Activated CD8-positive, alpha-beta memory T cell treated with anti-CD3 and anti-CD28 coated beads, Interleukin-2, amount 10 ng/mL, durations not matched to agents 7 days and 5 days (primary cell): ENCODE data around the gene TASP1. TPM values are rescaled to one million over a fixed set of nuclear protein-coding genes. Genes with fewer than 3 reads are reported as not detected.
"Not testable (repeated sequence)": the region's sequence is repeated elsewhere in the genome, so short reads cannot be mapped to it uniquely, and the experiment has no call there.

Source experiments
- ATAC-seq: fragments of 150-1000 bp; cut with Tn5 transposase; one replicate; pipeline ENCODE4 v1.10.0; 2021; ENCODE audit warnings: moderate library complexity
- CTCF ChIA-PET: fragments of 350-600 bp; sonication (Branson Sonifier 250); formaldehyde crosslinking; loops from one replicate; lab custom pipeline; 2021; ENCODE audit warnings: antibody characterized with exemption; lab: Charles Lee
- DNase-seq: peaks from one replicate; pipeline ENCODE4 v3.0.0-alpha.2; 2020
- H3K27ac Mint-ChIP-seq: one replicate; pipeline ENCODE4 v1.8.0; 2021; ENCODE audit warnings: mild to moderate bottlenecking, mixed read lengths
- H3K27me3 Mint-ChIP-seq: one replicate; pipeline ENCODE4 v1.8.0; 2021; ENCODE audit warnings: mixed read lengths
- H3K36me3 Mint-ChIP-seq: one replicate; pipeline ENCODE4 v1.8.0; 2021; ENCODE audit warnings: mild to moderate bottlenecking, mixed read lengths
- H3K4me1 Mint-ChIP-seq: one replicate; pipeline ENCODE4 v1.8.0; 2021; ENCODE audit warnings: mixed read lengths
- H3K4me3 Mint-ChIP-seq: one replicate; pipeline ENCODE4 v1.8.0; 2021; ENCODE audit warnings: mild to moderate bottlenecking, moderate library complexity, mixed read lengths
- H3K9me3 Mint-ChIP-seq: one replicate; pipeline ENCODE4 v1.8.0; 2022; ENCODE audit warnings: low read depth, mixed read lengths
- total RNA-seq, 2 experiments: library from RNA; stranded (reverse); gene quantifications; one replicate each; pipeline ENCODE4 v1.2.3, GENCODE V29; 2021

TASP1 gene
- total RNA-seq, 2 experiments from 2014 or later, result 10.3 to 11.7 TPM

DNA sequence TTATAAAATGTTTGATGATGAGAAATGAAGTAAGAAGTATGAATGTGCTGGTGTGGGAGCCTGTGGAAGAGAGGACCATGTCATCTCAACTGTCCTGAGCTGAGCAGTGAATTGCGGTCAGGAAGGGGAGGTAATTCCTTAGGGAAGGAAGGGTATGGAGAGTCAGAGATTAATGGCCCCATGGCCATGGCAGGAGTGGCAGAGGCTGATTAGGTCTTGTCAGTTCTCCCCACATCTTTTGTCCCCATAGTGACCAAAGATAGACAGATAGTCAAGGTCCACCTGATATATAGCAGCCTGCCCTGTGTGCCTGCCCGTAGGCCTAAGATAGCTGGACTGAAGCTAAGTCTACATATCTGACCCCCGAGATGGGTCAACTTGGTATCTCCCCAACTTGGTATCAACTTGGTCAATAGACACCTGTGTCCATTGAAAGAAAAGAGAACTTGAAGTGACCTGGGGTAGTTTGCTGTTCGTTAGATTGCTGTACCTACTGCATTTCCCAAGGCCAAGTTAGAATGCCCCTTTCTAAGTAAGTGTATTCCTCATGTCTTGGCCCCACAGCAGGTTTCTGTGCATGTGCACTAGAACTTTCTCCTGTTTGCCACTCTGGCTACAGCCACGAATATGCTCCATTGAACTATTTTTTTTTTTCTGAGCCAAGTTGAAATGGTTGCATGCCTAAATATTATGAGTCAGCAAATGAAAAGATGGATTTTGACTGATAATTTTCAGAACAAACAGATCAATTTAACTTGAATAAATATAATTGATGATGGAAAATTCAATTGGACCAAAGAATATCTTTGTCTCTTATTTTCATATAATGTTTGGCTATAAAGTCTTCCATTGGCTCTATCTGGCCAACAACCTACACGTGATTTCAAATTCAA lies 274.2 kb downstream of the TASP1 start:
- no peak overlapping the region for H3K4me3 Mint-ChIP-seq

DNA sequence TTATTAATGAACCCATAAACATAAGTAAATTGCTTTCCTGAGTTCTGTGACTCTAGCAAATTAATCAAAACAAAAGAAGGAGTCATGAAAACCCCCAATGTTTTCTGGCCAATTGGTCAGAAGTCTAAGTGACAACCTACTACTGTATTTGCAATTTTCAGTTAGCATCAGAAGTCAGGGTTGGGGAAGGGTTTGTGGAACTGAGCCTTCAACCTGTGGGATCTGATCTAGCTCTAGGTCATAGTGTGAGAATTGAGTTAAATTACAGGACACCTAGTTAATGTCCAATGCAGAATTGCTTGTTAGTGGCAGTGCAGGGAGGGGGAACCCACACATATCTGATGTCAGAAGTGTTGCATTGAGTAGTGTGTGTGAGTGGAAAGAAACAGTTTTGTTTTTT lies 275.3 kb downstream of the TASP1 start:
- CTCF ChIA-PET, result no interaction called here

More for the DNA sequence above, 274.2 kb downstream of the TASP1 start:
- H3K27ac Mint-ChIP-seq, result no peak overlapping the region
- H3K9me3 Mint-ChIP-seq, result no peaks in the 10 kb centered on the region
- H3K36me3 Mint-ChIP-seq, result no peaks in the 10 kb centered on the region
- H3K4me1 Mint-ChIP-seq, result no peaks in the 10 kb centered on the region
- no peak for ATAC-seq
- CTCF ChIA-PET, result no interaction called here
- H3K27me3 Mint-ChIP-seq, result no peaks in the 10 kb centered on the region
- DNase-seq, result no peak

DNA sequence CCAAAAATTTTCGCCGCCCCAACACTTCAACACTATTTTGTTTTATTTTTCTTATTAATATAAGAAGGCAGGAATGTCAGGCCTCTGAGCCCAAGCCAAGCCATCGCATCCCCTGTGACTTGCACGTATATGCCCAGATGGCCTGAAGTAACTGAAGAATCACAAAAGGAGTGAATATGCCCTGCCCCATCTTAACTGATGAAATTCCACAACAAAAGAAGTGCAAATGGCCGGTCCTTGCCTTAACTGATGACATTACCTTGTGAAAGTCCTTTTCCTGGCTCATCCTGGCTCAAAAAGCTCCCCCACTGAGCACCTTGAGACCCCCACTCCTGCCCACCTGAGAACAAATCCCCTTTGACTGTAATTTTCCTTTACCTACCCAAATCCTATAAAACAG lies 276.6 kb downstream of the TASP1 start:
- ATAC-seq, H3K27ac Mint-ChIP-seq, H3K4me1 Mint-ChIP-seq, DNase-seq, H3K36me3 Mint-ChIP-seq, CTCF ChIA-PET, H3K27me3 Mint-ChIP-seq, H3K9me3 Mint-ChIP-seq, H3K4me3 Mint-ChIP-seq: not testable (repeated sequence)

More for the DNA sequence above, 275.3 kb downstream of the TASP1 start:
- DNase-seq (no peak), ATAC-seq (no peak)
- Mint-ChIP-seq H3K9me3 (no peaks in the 10 kb centered on the region), H3K4me1 (no peaks in the 10 kb centered on the region), H3K27ac (no peak overlapping the region), H3K4me3 (no peak overlapping the region), H3K27me3 (no peaks in the 10 kb centered on the region), H3K36me3 (no peaks in the 10 kb centered on the region)

DNA sequence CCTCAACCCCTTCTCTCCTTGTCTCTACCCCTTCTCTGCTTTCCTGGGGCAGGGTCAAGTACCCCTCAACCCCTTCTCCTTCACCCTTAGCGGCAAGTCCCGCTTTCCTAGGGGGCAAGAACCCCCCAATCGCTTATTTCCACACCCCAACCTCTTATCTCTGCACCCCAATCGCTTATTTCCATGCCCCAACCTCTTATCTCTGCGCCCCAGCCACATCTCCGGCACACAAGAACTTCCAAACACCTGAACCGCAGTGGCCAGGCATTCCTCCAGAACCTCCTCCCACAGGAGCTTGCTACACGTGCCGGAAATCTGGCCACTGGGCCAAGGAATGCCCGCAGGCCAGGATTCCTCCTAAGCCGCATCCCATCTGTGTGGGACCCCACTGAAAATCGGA lies 279.8 kb downstream of the TASP1 start:
- H3K9me3 Mint-ChIP-seq, DNase-seq, H3K27ac Mint-ChIP-seq, H3K36me3 Mint-ChIP-seq, ATAC-seq, H3K4me1 Mint-ChIP-seq, CTCF ChIA-PET, H3K4me3 Mint-ChIP-seq, H3K27me3 Mint-ChIP-seq: not testable (repeated sequence)

DNA sequence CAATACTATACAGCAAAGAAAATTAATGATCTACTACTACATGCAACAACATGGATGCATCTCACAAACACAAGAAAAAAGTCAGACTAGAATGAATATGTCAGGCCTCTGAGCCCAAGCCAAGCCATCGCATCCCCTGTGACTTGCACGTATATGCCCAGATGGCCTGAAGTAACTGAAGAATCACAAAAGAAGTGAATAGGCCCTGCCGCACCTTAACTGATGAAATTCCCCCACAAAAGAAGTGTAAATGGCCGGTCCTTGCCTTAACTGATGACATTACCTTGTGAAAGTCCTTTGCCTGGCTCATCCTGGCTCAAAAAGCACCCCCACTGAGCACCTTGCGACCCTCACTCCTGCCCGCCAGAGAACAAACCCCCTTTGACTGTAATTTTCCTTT lies 280.9 kb downstream of the TASP1 start:
- H3K4me1 Mint-ChIP-seq, DNase-seq, H3K9me3 Mint-ChIP-seq, ATAC-seq, H3K4me3 Mint-ChIP-seq, H3K36me3 Mint-ChIP-seq, CTCF ChIA-PET, H3K27me3 Mint-ChIP-seq, H3K27ac Mint-ChIP-seq: not testable (repeated sequence)

DNA sequence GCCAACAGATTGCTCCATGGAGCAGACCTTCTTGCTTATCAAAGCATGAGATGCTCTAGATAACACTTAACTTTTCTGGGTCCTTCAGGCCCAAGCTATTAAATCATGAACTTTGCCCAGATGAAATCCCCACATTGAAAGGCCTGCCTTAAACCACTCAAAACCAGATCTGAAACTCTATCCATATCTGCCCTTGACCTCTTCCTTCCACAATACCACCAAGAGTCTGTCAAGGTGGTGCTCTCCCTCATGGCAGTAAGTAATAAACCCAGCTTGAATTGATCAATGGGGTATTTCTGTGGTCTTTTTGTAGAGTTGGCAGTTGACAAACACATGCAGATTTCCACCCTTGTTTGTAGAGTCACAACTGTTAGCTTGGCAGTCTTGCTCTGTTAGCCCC lies 282.1 kb downstream of the TASP1 start:
- Mint-ChIP-seq H3K36me3 (no peaks in the 10 kb centered on the region), H3K4me1 (no peaks in the 10 kb centered on the region)
- CTCF ChIA-PET, result no interaction called here

DNA sequence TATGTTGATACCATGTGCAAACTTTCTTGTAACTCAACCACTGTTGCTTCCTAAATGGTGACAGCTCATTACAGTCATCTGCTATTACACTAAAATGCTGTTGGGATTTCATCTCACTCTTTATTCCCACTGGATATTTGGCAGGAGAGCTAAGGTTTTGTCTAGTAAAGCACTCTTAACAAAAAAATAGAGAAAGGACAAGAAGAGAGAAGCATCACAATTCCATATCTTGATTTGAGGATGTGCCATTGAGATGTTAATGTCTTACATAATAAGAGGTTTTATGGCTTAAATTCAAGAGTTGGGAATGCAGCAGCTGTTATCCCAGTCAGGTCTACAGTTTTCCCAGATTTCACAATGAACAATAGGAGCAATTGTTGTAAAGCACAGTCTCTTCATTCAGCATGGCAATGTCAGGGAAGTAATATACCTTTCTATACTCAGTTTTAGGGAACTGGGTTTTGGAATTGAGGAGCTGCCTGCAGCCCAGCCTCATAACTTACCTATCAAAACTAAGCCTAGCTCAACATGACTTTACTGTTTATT lies 282.7 kb downstream of the TASP1 start:
- CTCF ChIA-PET, result no interaction called here
- Mint-ChIP-seq H3K27ac (no peak overlapping the region), H3K4me3 (no peak overlapping the region), H3K9me3 (no peaks in the 10 kb centered on the region), H3K27me3 (no peaks in the 10 kb centered on the region), H3K36me3 (no peaks in the 10 kb centered on the region), H3K4me1 (no peaks in the 10 kb centered on the region)
- ATAC-seq (no peak), DNase-seq (no peak)

More for the DNA sequence above, 282.1 kb downstream of the TASP1 start:
- H3K9me3 Mint-ChIP-seq, result no peaks in the 10 kb centered on the region
- H3K27me3 Mint-ChIP-seq, result no peaks in the 10 kb centered on the region
- no peak overlapping the region for H3K4me3 Mint-ChIP-seq
- no peak for DNase-seq
- ATAC-seq, result no peak
- no peak overlapping the region for H3K27ac Mint-ChIP-seq

DNA sequence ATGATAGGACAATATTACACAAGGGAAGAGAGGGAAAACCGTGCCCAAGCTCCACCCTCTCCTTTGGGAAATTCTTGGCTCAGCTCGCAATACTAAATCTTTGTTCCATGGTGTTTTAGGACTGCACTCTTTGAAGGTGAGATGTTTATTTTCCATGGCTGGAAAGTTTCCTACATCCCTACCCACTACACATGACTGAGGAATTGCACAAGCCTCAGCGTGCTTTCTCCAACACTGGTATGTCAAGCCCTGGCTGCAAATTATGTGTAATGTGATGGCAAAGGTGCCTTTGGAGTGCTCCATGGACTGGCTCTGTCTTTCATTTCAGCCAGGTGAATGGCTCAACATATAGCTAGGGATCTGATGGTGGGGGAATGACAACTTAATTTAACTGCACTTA lies 283.3 kb downstream of the TASP1 start:
- Mint-ChIP-seq H3K27me3 (no peaks in the 10 kb centered on the region), H3K4me1 (no peaks in the 10 kb centered on the region), H3K36me3 (no peaks in the 10 kb centered on the region), H3K9me3 (no peaks in the 10 kb centered on the region), H3K27ac (no peak overlapping the region), H3K4me3 (no peak overlapping the region)
- ATAC-seq (no peak), DNase-seq (no peak)
- CTCF ChIA-PET, result no interaction called here

DNA sequence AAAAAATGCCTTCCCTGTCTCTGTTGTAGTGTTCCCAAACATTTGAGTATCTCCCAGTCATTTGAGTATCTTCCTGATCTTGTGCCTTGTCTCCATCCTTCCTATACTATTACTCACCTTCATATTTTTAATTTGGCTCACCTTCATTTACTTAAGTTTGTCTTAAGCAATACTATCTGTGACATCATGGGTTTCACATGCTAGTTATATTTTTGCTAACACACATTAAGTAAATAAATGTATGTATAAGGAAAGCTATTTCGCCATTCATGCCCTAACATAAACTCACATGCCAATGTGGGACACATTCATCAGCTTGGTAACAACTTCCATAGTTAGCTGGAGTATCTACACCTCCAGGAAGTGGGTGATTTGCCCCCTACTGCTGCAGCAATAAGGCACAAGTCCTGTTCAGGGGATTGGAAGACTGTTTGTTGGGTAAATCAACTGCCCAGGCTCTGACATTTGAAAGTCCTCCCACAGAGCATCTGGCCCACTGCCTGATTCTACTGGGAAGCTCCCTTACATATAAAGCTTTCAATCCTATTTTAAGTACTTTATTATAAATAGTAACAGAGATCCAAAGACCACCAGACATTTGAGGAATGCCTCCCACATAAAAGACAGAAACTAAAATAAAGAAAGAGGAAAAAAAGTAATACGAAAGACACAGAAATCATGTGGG lies 285.3 kb downstream of the TASP1 start:
- H3K27ac Mint-ChIP-seq, result no peak overlapping the region
- DNase-seq, result no peak
- H3K4me3 Mint-ChIP-seq, result no peak overlapping the region
- H3K36me3 Mint-ChIP-seq, result no peaks in the 10 kb centered on the region
- CTCF ChIA-PET, result no interaction called here
- H3K27me3 Mint-ChIP-seq, result no peaks in the 10 kb centered on the region
- H3K9me3 Mint-ChIP-seq, result no peaks in the 10 kb centered on the region
- no peaks in the 10 kb centered on the region for H3K4me1 Mint-ChIP-seq
- no peak for ATAC-seq

DNA sequence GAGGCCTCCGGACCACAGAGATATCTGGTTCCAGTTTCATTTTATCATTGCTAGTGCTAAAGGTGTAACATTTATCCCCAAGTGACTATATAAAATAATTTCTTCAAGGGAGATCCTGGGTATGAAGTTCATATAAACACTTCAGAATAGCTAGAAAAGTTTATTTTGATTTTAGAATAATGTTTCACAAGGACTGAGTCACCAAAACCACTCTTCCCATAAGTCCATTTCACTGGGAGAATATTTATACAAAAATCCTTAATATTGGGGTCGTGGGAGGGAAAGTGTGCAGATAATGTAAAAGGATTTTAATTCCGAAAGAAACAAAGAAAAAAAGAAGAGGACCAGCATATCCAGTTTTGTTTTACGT lies 289.5 kb downstream of the TASP1 start:
- no peak overlapping the region for H3K4me3 Mint-ChIP-seq
- H3K9me3 Mint-ChIP-seq, result no peaks in the 10 kb centered on the region
- H3K27ac Mint-ChIP-seq, result no peak overlapping the region
- DNase-seq (no peak), ATAC-seq (no peak)
- H3K27me3 Mint-ChIP-seq, result no peaks in the 10 kb centered on the region
- CTCF ChIA-PET, result no interaction called here
- no peaks in the 10 kb centered on the region for H3K36me3 Mint-ChIP-seq
- H3K4me1 Mint-ChIP-seq, result no peaks in the 10 kb centered on the region

DNA sequence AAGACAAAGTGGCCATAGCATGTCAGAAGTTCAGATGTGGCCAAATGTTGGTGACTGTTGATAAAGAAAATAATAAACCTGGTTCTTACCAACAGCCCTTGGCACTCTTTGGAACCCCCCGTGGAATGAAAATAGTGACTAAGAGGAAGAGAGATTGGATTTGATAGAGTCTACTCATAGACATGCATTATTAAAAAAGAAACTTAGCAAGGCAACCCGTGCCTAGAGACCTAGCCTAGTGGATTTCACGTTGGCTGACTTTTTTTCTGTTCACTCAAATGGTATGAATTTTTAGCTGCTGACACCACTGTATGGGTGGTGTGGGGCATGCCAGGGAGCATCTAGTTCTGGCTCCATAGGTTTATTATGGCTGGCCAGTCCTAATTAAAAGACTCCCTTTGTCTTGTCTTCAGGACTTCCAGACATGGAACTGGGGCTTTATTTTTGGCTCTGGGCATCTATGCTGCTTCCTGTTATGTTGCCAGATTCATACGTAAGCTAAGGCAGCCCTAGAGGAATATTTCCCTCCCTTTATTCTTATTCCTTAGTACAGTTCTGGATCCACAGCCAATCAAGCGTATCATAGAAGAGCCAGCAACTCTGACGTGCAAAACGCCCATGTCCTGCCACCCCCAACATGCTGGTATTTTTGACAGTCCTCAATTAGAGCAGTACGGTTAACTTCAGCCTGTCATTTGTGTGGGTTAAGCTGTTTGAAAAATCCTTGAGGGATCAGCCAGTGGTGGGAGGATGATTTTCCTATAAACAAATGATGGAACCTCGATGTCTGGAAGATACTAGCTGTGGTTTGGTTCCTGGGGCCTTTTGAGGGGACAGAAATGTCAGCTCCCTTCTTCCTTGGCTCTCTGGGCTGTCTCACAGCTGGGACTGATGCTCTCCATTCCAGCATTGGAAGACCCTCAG lies 290.2 kb downstream of the TASP1 start:
- no peak overlapping the region for H3K27ac Mint-ChIP-seq
- no peaks in the 10 kb centered on the region for H3K27me3 Mint-ChIP-seq
- no peaks in the 10 kb centered on the region for H3K36me3 Mint-ChIP-seq
- peaks cover 2% of the 10 kb centered on the region for H3K9me3 Mint-ChIP-seq
- CTCF ChIA-PET, result no interaction called here
- H3K4me1 Mint-ChIP-seq, result no peaks in the 10 kb centered on the region
- ATAC-seq (no peak), DNase-seq (no peak)
- no peak overlapping the region for H3K4me3 Mint-ChIP-seq

DNA sequence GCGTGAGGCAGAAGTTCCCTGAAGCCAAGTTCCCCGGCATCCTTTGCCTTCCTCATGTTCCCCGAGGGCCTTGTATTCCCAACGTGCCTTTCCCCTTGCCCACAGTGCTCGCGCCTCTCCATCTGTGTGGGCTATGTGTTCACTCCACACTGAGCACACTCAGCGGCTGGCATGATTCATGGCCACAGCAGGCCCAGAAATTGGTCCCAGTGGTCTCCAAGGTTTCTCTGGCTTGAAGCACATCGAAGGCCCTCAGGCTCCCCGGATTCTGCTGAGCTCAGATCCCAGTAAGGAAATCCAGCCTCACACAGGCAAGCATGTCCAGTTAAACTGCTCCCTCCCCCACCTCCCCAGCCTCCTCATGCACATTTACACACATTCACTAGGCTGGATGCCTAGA lies 294.1 kb downstream of the TASP1 start:
- Mint-ChIP-seq H3K27ac (no peak overlapping the region), H3K4me3 (no peak overlapping the region), H3K9me3 (peaks cover 2% of the 10 kb centered on the region), H3K4me1 (no peaks in the 10 kb centered on the region), H3K36me3 (no peaks in the 10 kb centered on the region), H3K27me3 (no peaks in the 10 kb centered on the region)
- CTCF ChIA-PET, result no interaction called here
- DNase-seq (no peak), ATAC-seq (no peak)
